ENCODE data around the gene PCCA. TPM values are rescaled to one million over a fixed set of nuclear protein-coding genes. Genes with fewer than 3 reads are reported as not detected.
"Not testable (repeated sequence)": the region's sequence is repeated elsewhere in the genome, so short reads cannot be mapped to it uniquely, and the experiment has no call there.

The PCCA gene
- total RNA-seq, 1 donor: 33.7 TPM

- no peak for TF ChIP-seq CTCF (IDR thresholded peaks at IDR 0.05; ENCODE audit: insufficient read depth, low read depth, low read length)
- no peak for DNase-seq (ENCODE audit: low read depth)
- no peak overlapping the region for H3K4me3 ChIP-seq (ENCODE audit: low read depth, low read length)
These were observed 74.5 kb downstream of the PCCA start for GRCh38 chr13:100163375-100163774.

- TF ChIP-seq CTCF (IDR thresholded peaks at IDR 0.05; ENCODE audit: insufficient read depth, low read depth, low read length): no peak
- DNase-seq (ENCODE audit: low read depth): no peak
- no peak overlapping the region for H3K4me3 ChIP-seq (ENCODE audit: low read depth, low read length)
These were observed 84.3 kb downstream of the PCCA start for GRCh38 chr13:100173203-100173602.

- DNase-seq (ENCODE audit: low read depth); H3K4me3 ChIP-seq (ENCODE audit: low read depth, low read length): not testable (repeated sequence)
These were observed 85.6 kb downstream of the PCCA start for GRCh38 chr13:100174455-100174854.

DNA sequence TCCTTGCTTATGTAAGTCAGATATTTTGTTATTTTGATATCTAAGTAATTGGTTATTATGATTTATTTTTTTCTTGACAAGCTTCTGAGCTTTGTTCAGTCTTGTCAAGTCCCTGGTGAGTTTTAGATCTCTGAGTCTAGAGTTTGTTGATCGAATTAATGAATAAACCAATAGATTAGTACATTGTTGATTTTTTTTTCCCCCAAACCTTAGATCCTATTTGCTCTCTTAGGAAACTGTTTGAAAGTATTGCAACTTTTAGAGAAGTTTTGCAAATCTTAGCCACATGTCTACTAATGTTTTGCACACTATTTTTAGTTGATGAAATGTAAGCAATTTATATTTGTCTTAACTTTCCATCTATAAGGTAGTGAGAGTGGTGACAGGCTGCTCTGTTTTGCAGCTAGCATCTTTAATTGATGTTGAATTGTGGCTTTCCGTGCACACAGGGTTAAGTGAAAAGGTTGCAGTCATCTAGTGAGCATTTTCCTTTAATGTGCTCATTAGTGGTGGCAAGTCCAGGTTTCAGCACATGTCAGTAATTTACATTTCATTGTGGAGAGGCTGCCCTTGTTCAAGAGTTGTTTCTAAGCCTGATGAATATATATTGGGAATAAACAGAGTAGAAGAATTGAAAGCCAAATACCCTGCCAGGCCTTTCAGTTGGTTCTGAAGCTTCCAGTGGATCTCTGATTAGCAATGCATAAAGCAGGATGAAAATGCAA, 86.3 kb downstream of the PCCA start:
- no peak for TF ChIP-seq CTCF (IDR thresholded peaks at IDR 0.05; ENCODE audit: insufficient read depth, low read depth, low read length)

GRCh38 chr13:100175803-100176182, 86.9 kb downstream of the PCCA start:
- TF ChIP-seq CTCF (IDR thresholded peaks at IDR 0.05; ENCODE audit: insufficient read depth, low read depth, low read length): no peak
- no peak for DNase-seq (ENCODE audit: low read depth)
- no peak overlapping the region for H3K4me3 ChIP-seq (ENCODE audit: low read depth, low read length)

More for the DNA sequence above, 86.3 kb downstream of the PCCA start:
- no peak overlapping the region for H3K4me3 ChIP-seq (ENCODE audit: low read depth, low read length)
- DNase-seq (ENCODE audit: low read depth): no peak

DNA sequence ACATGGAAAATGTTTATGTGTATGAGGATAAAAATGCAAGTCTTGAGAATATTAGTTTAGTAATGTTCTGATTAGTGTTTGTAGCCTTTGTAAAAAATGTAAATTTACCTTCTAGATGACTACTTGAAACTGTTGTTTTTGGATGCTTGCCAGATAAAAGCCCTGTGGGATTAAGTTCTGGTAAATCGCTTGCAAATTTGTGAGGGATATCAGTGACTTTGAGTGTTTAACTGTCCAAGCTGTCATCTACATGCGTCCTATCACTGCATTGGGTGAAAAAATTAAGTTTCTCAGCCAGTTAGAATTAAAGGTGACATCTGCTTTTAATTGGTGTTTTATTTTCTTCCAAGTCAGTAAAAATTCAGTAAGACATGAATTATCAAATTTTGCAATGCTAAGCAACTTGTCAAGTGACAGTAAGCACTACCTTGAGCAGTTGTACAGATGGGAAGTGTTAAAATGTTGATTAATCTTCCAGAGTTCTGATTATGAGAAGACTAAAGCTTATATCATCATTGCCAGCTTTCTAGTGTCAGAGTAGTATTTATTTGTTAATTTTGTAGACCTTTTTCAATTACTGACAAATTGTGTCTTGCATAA, 88.0 kb downstream of the PCCA start:
- peak; percentile 51 for DNase-seq (ENCODE audit: low read depth)
- TF ChIP-seq CTCF (IDR thresholded peaks at IDR 0.05; ENCODE audit: insufficient read depth, low read depth, low read length): no peak
- no peak overlapping the region for H3K4me3 ChIP-seq (ENCODE audit: low read depth, low read length)

DNA sequence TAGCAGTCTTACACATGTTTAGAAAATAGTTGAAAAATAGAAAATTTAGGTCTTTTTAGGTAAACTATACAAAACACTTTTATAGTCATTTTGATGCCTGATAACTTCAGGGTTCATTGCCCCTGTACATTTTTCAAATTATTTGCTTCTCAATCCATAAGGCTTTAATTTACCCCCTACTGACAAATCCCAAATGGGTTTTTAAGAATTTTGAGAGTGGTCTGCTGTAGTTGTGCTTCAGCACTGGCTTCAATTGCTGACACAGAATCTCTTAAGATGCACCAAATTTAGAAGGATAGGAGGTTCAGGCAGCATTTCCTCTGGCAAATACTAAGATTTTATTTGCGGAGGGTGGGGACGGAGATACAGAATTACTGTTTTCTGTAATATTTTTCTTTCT, 89.4 kb downstream of the PCCA start:
- no peak overlapping the region for H3K4me3 ChIP-seq (ENCODE audit: low read depth, low read length)
- no peak for DNase-seq (ENCODE audit: low read depth)
- no peak for TF ChIP-seq CTCF (IDR thresholded peaks at IDR 0.05; ENCODE audit: insufficient read depth, low read depth, low read length)

Data from fibroblast of villous mesenchyme (primary cell).